Amygdala (tissue), 56 donors: ENCODE results near the gene CTSE.

Source experiments
- DNase-seq, 56 donors: peaks; one replicate each; lab custom pipeline; 2025; lab: John Stamatoyannopoulos, UW

CTSE gene

DNA sequence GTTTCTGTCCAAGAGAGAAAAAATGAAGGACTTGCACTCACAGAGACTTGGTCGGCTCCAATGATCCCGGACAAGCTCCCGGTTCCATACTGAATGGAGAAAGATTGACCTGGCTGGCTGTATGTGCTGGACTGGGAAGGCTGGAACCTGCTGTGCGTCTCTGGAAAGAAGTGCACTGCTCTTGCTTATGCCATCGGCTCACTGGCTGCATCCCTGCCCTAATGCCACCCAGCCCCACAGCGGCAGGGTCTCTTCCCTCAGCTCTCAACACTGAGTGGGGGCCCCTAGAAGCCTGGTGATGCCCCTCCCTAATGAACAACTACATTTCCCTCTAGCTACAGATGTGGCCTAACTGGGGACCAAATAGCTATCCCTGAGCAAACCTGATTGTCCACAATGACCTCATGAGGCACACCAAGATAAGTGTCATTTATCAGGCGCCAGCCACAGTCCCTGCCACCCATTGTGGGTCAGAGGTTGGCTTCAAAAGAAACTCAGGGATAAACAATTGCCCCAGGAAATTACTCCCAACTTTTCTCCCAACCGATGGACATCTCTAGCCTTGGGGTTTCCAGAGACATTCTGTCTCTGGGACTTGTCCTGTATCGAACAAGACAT, 2.6 kb downstream of the CTSE start:
- DNase-seq: no peak

DNA sequence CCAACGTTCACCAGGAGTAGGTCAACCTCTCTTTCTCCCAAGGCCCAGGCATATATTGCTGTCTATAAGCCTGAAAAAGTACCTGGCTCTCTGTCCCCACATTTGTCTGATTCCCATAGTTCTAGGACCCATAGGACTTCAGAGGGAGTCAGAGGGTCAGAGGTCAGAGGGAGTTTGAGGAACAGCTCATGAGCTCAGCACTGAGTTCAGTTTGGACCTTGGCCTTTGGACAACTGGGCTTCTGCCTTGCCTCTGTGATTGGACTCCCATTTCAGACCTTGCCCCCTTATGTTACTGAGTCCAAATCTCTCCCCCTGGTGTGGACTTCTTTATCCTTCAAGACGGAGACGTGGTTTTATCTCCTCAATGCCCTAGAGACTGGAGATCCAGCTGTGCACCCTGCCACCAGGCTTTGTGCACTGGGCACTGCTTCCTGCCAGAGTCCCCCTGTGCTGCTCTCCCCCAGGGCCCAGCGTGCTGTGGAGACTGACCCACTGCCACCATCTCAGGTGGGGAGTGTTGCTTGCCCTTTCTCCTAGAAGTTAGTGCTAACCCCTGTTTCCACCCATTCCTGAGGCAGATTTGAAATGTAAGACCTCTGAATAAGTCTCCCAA, 3.2 kb downstream of the CTSE start:
- no peak for DNase-seq

DNA sequence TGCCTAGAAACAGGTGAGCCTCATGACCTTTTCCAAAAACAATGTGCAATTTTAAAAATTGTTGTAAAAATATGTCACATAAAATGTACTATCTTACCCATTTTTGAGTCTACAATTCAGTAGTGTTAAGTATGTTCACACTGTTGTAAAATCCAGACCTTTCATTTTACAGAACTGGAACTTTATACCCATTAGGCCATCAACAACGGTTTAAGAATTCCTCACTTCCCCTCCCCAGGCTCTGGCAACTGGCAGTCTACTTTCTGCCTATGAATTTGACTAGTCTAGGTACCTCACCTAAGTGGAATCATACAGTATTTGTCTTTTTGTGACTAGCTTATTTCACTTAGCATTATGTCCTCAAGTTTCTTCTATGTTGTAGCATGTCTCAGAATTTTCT, 8.6 kb downstream of the CTSE start:
- no peak for DNase-seq

DNA sequence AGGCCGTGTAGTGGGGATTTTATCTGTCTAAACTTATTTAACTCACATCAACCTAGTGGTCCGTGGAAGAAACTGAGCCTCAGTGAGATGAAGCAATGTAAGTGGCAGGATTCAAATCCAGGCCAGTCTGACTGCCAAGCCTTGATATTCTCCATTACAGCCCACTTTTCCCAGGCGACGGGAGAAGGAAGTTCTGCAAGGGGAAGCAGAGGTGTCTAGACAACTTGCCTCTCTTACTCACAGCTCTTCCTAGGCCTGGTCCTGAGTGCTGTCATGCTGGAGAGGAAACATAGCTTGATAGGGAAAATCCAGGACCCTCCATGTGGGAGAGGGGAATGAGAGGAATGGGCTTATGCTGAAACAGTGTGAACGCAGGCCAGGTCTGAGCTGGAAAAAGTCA, 9.1 kb downstream of the CTSE start:
- no peak for DNase-seq

DNA sequence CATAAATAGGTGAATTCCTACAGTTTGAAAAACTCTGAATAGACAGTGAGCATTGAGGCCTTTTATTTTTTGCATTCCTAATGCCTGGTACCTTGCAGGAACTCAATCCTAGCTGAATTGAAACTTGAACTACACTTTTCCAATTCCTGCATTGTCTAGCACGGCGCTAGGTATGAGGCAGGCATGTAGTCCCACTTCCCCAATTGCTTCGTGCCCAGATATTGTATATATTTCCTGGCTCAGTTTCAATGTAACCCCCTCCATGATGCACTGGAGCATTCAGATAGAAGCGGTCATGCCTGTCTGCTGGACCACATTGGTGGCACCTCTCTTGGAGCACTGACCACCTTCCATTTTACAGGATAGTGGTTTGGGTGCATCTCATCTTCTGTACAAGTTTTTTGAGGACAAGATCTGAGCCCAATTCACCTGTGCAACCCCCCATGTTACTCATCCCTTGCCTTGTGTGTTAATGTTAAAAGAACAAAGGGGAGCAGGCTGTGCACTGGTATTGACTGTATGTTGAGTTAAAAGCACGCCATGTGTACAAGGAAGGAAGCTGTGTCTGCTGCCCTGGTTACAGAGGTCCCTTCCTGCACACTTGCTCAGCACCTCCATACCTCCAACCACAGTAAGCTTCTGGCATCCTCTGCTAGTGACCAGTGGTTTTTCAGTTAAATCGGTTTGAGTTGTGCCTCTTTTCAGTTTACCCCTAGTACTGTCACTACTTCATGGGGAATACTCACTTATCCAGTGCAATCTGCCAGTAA, 10.5 kb downstream of the CTSE start:
- no peak for DNase-seq

DNA sequence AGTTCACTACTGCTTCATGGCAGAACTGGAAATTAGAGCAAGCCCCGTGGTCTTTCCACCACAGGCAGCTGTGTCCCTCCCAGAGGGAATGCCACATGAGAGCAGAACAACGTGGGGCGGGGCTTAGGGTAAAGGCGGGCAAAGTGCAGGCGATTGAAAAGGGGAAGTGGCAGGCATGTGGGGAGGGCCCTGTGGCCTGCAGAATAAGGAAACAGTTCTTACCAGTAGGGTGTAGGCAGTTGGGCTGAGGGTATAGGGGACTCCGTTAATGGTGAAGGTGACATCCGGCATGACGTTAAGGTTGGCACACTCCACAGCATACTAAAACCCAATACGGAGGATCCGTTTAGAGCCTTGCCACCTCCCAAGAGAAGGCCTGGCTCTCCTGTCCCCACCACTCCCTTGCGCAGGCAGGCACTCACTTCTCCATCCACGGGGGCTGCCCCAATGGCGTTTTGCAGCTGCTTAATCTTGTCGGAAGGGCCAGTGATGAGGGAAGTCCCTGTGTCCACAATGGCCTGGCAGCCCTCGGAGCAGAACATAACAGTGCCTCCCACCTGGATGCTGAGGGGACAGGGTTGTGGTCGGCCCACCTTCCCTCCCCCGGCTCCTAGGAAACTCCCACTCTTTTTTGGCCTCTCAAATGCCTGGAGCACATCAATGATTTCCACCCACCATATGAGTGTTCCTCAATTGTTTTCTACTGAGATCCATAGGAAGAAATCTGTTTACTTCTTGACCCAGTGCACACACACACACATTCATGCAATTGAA, 11.4 kb downstream of the CTSE start:
- peak in 33 of 56 donors; percentile 11 to 74 (median 34) for DNase-seq

DNA sequence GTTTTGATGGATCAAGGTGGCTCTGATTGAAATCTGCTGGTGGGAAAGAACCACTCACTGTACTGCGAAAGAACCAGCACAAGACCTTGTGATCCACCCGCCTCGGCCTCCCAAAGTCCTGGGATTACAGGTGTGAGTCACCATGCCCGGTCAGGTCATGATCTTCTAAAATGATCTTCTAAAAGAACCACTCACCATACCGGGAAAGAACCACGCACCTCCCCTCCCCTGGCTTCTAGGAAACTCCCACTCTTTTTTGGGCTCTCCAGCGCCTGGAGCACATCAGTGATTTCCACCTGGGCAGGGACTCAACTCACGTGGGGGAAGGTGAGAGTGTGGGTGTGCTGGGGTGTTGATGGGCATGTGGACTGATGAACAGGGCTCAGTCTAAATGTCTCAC, 12.6 kb downstream of the CTSE start:
- DNase-seq: no peak

DNA sequence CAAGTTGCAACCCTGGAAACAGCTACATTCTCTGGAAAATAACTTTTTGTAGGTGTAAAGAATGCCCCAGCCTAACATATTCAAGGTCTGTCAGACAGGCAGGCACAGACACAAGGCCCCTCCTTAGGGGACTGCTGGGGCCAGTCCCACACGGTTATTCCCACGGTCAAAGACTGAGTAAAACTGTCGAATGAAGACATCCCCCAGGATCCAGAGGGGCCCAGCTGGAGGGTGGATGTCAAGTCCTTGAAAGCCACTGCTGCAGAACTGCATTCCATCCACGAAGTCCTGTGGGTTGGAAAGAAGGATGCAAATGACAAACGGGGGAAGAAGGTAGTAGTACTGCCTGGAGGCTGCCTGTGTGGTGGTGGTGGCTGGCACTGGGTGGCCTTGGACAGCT, 13.6 kb downstream of the CTSE start:
- DNase-seq: no peak

DNA sequence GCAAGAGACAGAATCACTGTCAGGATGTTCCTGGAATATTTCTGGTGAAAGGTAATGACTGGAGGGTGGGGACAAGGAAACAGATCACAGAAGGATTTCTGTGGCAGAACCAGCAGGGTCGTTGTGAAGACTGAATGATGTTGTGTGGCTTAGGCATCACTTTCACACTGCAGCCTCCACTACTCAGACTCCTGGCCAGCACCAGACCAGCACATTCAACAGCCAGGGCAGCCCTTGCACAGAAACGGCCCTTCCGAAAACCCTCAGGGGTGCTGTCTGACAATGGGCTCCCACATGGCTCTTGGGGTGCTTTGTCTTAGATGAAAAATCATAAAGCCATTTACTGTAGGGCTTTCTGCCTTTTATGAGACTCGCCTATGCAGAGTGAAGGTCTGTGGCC, 16.7 kb downstream of the CTSE start:
- no peak for DNase-seq

DNA sequence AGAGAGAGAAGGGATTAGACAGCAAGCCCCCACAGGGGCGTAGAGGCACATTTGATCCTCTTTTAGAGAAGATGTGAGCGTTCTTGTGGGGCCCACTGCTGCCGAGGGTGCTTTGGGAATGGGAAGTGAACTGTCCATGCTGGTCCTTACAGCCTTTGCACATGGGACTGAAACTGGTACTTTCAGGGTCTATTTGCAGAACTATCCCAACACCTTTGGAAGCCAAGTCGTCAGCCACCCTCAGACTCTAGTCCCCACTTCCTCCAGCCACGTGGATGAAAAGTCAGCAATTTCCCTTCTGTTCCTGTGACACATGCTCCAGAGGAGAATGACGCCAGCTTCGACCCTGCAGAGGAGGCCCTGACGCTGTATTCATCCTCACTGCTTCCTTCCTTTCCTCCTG, 17.9 kb downstream of the CTSE start:
- peak in 1 of 56 donors; percentile 19 for DNase-seq

DNA sequence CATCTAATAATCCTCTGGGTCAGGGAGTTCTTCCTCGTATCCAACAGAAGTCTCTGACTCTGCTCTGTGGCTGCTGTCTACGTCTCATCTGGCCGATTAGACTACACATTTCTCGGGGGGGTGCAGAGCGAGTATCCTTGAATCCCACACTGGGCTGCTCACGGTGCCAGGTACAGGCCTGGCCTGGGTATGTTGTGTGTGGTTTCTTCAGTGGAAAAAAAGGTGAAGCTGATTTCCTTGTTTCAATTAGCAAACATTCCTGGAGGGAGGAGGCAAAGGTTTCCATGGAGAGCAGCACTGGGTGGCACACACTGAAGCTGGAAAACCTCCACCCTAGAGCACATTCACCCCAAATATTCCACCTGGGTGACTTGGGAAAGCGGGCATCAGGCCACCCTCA, 18.5 kb downstream of the CTSE start:
- DNase-seq: no peak

DNA sequence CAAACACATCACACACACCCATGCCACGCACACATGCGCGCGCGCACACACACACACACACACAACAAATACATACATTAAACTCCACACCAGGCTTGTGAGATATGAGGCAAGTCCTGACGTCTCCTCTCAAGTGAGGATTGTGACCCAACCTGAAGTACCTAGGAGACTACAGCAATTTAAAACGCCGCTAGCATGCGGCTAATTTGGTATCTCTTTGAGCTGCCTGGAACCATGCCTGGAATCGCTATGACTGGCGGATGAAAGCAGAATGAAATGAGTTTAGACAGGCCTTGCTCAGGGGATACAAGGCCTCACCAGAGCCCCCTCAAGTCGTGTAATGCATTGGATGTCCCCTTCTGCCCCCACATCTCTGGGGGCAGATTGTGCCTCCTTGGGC, 18.9 kb downstream of the CTSE start:
- DNase-seq: no peak

DNA sequence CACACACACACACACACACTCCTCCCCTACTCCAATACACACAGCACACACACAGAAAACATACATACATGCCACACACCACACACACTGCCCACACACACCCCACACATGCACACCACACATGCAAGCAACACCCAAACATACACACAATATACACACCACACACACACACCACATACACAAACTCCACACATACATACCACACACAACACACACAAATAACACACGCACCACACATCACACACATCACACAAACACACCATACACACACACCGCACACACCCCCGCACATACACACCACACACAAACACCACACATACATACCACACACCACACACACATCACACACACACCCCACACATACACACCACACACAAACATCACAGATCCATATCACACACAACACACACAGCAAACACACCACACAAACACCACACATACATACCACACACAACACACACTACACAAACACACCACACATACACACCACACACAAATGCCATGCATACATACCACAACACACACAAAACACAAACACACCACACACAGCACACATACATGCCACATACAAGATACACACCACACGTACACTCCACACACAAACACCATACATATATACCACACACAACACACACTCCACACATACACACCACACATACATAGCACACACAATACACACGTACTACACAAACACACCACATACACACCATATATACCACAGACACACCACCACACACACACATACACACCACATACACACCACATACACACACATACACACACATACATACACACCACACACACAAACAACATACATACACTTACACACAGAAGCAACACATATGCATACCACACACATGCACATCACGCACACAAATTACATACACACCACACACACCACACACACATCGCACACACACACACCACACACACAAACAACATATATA, 19.6 kb downstream of the CTSE start:
- DNase-seq: no peak

DNA sequence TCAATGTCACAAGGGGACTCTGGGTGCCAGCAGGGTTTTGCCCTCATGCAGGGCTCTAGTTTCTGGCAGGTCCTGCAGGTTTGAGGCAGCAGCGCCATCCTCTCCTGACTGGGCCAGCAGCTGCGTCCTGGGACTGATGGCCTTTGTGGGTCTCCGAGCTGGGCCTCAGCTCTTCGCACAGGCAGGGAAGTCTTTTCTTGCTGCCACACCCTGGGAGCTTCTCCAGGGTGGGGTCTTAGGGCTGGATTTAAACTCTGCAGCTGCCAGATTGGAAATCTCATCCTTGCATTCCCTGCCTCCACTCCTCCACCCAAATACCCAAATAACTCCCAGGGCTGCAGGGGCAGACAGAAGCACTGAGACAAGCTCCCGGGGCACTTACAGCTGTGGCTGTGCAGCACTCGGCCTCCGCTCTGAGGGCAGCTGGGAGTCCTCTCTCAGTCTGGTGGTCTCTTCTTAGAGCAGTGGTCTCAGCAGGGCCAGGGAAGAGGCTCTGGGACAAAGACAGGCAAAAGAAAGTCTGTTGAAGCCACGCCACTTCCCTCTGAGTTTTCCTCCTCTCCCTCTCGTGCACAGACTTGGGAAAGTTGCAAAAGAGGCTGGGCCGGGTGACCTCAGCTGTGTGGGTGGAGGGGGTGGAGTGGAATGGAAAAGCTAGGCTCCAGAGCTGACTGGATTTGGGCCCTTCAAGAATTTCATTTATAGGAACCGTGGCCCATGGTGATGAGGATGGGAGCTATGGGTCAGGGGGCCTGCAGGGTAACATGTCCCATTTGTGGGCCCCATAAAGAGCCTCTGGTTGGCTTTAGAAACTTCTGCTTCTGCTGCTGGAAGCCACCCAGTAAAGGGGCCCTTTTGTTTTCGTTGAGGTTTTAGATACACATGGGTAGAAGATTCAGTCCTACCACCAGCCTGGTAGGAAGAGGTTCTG, 20.6 kb downstream of the CTSE start, which contains the start of gene RAB7B:
RAB7B (minus strand) TSS at position 525 of the 931 bp plus-strand sequence. CDS start 9,260 bp downstream, outside the sequence.
- DNase-seq: peak in 14 of 56 donors; percentile 14 to 40 (median 28)

DNA sequence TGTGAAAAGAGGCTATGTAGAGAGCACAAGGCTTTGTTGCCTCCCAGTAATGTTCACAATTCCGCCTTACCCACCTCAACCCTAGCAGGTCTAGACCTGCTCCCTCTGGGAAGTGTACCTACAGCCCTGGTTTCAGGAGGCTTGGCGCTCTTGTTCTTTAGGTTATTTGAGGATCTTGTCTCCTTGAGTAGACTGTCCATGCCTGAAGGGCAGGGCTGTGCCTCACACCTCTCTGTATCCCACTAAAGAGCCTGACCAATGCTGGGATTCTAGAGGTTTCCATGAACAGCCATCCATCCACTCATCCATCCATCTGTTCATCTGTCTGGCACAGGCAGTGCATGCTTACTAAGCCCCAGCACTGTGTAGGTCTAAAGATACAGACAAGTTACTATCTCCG, 21.5 kb downstream of the CTSE start:
- DNase-seq: no peak

DNA sequence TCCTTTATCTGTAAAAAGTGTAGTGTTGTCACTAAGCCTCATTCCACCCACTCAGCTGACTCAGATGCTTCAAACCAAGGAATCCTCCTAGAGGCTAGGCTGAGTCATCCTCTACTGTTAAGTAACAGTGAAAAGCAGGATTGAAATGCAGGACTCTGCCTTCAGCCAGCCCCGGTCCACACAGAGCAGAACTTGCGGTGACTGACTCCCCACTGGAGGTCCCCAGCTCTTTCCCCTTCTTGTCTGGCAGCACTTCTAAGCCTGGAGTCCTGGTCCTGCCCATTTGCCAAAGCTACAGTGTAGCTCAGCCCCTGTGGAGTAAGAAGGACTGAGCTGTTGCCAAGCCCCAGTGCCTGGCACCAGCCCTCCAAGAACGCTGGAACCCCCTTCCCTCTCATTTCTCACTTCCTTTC, 22.2 kb downstream of the CTSE start:
- peak in 15 of 56 donors; percentile 12 to 59 (median 37) for DNase-seq

DNA sequence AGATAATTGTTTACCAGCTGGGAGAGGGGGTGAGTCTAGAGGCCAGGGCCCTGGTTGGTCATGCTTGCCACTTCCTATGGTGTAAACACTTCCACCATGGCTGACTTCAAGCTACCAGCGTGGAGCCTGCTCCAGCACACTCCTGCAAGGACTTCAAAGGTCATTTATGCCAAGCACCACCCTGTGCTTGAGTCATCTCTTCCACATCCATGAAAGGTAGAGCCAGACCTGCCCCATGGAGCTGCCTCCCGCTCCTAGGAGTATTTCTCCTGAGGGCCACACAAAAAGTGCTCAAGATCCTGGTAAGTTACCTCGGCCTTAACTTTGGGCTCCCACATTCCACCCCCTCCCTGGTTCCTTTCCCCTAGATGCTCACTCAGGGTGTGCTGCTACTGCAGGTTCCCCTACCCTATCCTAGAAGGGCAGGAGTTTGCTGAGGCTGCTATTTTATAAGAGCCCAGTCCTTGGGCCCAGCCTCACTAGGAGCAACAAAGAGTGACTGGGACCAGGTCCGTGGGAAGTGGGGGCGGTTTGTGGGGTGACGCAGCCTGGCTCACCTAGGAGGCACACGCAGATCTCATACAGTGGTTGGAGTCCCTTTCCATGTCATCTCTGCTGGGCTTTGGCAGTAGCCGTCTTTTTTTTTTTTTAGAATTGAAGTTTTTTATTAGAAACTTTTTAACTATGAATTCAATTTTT, 22.9 kb downstream of the CTSE start:
- DNase-seq: no peak
